Astrocyte (in vitro differentiated cells and primary cell): Measurements from ENCODE around the gene JMJD1C. TPM values are rescaled to one million over a fixed set of nuclear protein-coding genes. Genes with fewer than 3 reads are reported as not detected.
A peak's percentile ranks its signal among the peaks of the same experiment; 100 is the strongest.
"Not testable (repeated sequence)": the region's sequence is repeated elsewhere in the genome, so short reads cannot be mapped to it uniquely, and the experiment has no call there.

ENCODE experiments used
- DNase-seq: peaks from one replicate; pipeline ENCODE4 v3.0.0-alpha.2; 2010; ENCODE audit warnings: low read depth
- FAIRE-seq: peaks from 2 replicates; lab custom pipeline; 2011; peaks lifted over from hg19 to GRCh38; lab: Jason Lieb, UNC
- H2AFZ ChIP-seq: 2 replicates; pipeline ENCODE4 v1.6.0; 2012; ENCODE audit warnings: low read depth, low read length, inconsistent platforms
- H3K27ac ChIP-seq: 2 replicates; pipeline ENCODE4 v1.5.1; 2011; ENCODE audit warnings: low read depth, low read length, inconsistent platforms
- H3K27me3 ChIP-seq: 2 replicates; pipeline ENCODE4 v1.6.0; 2011; ENCODE audit warnings: low read length, inconsistent platforms; ENCODE audit not compliant: insufficient read depth
- H3K36me3 ChIP-seq: 2 replicates; pipeline ENCODE4 v1.5.1; 2011; ENCODE audit warnings: low read length, inconsistent platforms; ENCODE audit not compliant: insufficient read depth
- H3K4me1 ChIP-seq: 2 replicates; pipeline ENCODE4 v1.5.1; 2011; ENCODE audit warnings: low read length, inconsistent platforms; ENCODE audit not compliant: insufficient read depth
- H3K4me2 ChIP-seq: 2 replicates; pipeline ENCODE4 v1.6.0; 2012; ENCODE audit warnings: low read length, inconsistent platforms
- H3K4me3 ChIP-seq: 2 replicates; pipeline ENCODE4 v1.5.1; 2011; ENCODE audit warnings: low read depth, mild to moderate bottlenecking, low read length, inconsistent platforms; ENCODE audit not compliant: insufficient read depth
- H3K79me2 ChIP-seq: 2 replicates; pipeline ENCODE4 v1.6.0; 2012; ENCODE audit warnings: mild to moderate bottlenecking, low read length, inconsistent platforms; ENCODE audit not compliant: insufficient read depth
- H3K9ac ChIP-seq: 2 replicates; pipeline ENCODE4 v1.6.0; 2012; ENCODE audit warnings: mild to moderate bottlenecking, low read length, inconsistent platforms
- H3K9me3 ChIP-seq: 2 replicates; pipeline ENCODE4 v1.5.1; 2012; ENCODE audit warnings: low read depth, mild to moderate bottlenecking, low read length, inconsistent platforms; ENCODE audit not compliant: insufficient read depth
- H4K20me1 ChIP-seq: 2 replicates; pipeline ENCODE4 v1.6.0; 2012; ENCODE audit warnings: low read length, inconsistent platforms; ENCODE audit not compliant: insufficient read depth
- H3K27ac Mint-ChIP-seq: one replicate; pipeline ENCODE4 v1.8.0; 2021; ENCODE audit warnings: mild to moderate bottlenecking, mixed read lengths; ENCODE audit not compliant: unreplicated experiment
- H3K27me3 Mint-ChIP-seq: one replicate; pipeline ENCODE4 v1.8.0; 2021; ENCODE audit warnings: low read depth, mixed read lengths; ENCODE audit not compliant: unreplicated experiment
- H3K36me3 Mint-ChIP-seq: one replicate; pipeline ENCODE4 v1.8.0; 2021; ENCODE audit warnings: low read depth, mixed read lengths; ENCODE audit not compliant: unreplicated experiment
- H3K4me1 Mint-ChIP-seq: one replicate; pipeline ENCODE4 v1.8.0; 2021; ENCODE audit warnings: low read depth, mixed read lengths; ENCODE audit not compliant: unreplicated experiment
- H3K4me3 Mint-ChIP-seq: one replicate; pipeline ENCODE4 v1.8.0; 2021; ENCODE audit warnings: mild to moderate bottlenecking, moderate library complexity, mixed read lengths; ENCODE audit not compliant: unreplicated experiment
- H3K9me3 Mint-ChIP-seq: one replicate; pipeline ENCODE4 v1.8.0; 2021; ENCODE audit warnings: mild to moderate bottlenecking, mixed read lengths; ENCODE audit not compliant: unreplicated experiment
- EZH2 ChIP-seq: IDR thresholded peaks from 2 replicates; pipeline ENCODE4 v1.6.1; 2012; ENCODE audit warnings: mild to moderate bottlenecking, low read length, inconsistent platforms; ENCODE audit not compliant: insufficient read depth
- total RNA-seq: library from RNA; stranded (reverse); gene quantifications from 2 replicates; pipeline ENCODE4 v1.2.1, GENCODE V29; 2021
- TF ChIP-seq, protein P1 (sequence below): IDR thresholded peaks from 2 replicates; pipeline ENCODE4 v1.5.1; 2011; ENCODE audit warnings: low read depth, mild to moderate bottlenecking, inconsistent platforms, low read length, moderate library complexity; ENCODE audit not compliant: insufficient read depth

Gene JMJD1C
- total RNA-seq, 1 donor from 2014 or later = 61.0 TPM

- H3K4me3 ChIP-seq = no peak overlapping the region
- TF ChIP-seq, protein P1, sequence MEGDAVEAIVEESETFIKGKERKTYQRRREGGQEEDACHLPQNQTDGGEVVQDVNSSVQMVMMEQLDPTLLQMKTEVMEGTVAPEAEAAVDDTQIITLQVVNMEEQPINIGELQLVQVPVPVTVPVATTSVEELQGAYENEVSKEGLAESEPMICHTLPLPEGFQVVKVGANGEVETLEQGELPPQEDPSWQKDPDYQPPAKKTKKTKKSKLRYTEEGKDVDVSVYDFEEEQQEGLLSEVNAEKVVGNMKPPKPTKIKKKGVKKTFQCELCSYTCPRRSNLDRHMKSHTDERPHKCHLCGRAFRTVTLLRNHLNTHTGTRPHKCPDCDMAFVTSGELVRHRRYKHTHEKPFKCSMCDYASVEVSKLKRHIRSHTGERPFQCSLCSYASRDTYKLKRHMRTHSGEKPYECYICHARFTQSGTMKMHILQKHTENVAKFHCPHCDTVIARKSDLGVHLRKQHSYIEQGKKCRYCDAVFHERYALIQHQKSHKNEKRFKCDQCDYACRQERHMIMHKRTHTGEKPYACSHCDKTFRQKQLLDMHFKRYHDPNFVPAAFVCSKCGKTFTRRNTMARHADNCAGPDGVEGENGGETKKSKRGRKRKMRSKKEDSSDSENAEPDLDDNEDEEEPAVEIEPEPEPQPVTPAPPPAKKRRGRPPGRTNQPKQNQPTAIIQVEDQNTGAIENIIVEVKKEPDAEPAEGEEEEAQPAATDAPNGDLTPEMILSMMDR = no peak
- no peak for TF ChIP-seq EZH2
- Mint-ChIP-seq H3K27ac (no peak overlapping the region), H3K4me3 (no peak overlapping the region), H3K4me1 (peaks cover 14% of the 10 kb centered on the region), H3K9me3 (no peaks in the 10 kb centered on the region), H3K36me3 (no peaks in the 10 kb centered on the region), H3K27me3 (no peaks in the 10 kb centered on the region)
- no peaks in the 10 kb centered on the region for H3K27me3 ChIP-seq
- H3K4me1 ChIP-seq = no peaks in the 10 kb centered on the region
- H4K20me1 ChIP-seq = peaks cover 62% of the 10 kb centered on the region
- no peak overlapping the region for H3K27ac ChIP-seq
- H3K4me2 ChIP-seq = no peak overlapping the region
- DNase-seq = no peak
- H2AFZ ChIP-seq = no peak overlapping the region
- FAIRE-seq = no peak
- H3K36me3 ChIP-seq = peaks cover 6% of the 10 kb centered on the region
- no peaks in the 10 kb centered on the region for H3K9me3 ChIP-seq
- H3K9ac ChIP-seq = no peak overlapping the region
- peaks cover 88% of the 10 kb centered on the region for H3K79me2 ChIP-seq
These were observed 81.8 kb downstream of the JMJD1C start for GRCh38 chr10:63384001-63384400.

GRCh38 chr10:63383141-63383540, 82.6 kb downstream of the JMJD1C start:
- no peaks in the 10 kb centered on the region for H3K9me3 Mint-ChIP-seq
- peaks cover 10% of the 10 kb centered on the region for H3K4me1 Mint-ChIP-seq
- H3K36me3 Mint-ChIP-seq = no peaks in the 10 kb centered on the region
- no peak for TF ChIP-seq EZH2
- TF ChIP-seq, protein P1 = no peak
- H3K9ac ChIP-seq = no peak overlapping the region
- no peaks in the 10 kb centered on the region for H3K9me3 ChIP-seq
- H3K27me3 ChIP-seq = no peaks in the 10 kb centered on the region
- H3K4me3 ChIP-seq = no peak overlapping the region
- DNase-seq (no peak), FAIRE-seq (no peak)
- H3K27ac Mint-ChIP-seq = no peak overlapping the region
- H3K79me2 ChIP-seq = peaks cover 79% of the 10 kb centered on the region
- no peaks in the 10 kb centered on the region for H3K4me1 ChIP-seq
- H3K27me3 Mint-ChIP-seq = no peaks in the 10 kb centered on the region
- H3K27ac ChIP-seq = no peak overlapping the region
- H3K4me3 Mint-ChIP-seq = no peak overlapping the region
- H2AFZ ChIP-seq = no peak overlapping the region
- no peak overlapping the region for H3K4me2 ChIP-seq
- peaks cover 6% of the 10 kb centered on the region for H3K36me3 ChIP-seq
- peaks cover 53% of the 10 kb centered on the region for H4K20me1 ChIP-seq

- no peak overlapping the region for H3K27ac Mint-ChIP-seq
- no peaks in the 10 kb centered on the region for H3K36me3 Mint-ChIP-seq
- FAIRE-seq (no peak), DNase-seq (no peak)
- no peak for TF ChIP-seq EZH2
- TF ChIP-seq, protein P1 = no peak
- no peaks in the 10 kb centered on the region for H3K27me3 Mint-ChIP-seq
- Histone ChIP-seq H3K4me1 (peaks cover under 1% of the 10 kb centered on the region), H2AFZ (no peak overlapping the region), H3K36me3 (peaks cover 6% of the 10 kb centered on the region), H3K4me3 (no peak overlapping the region), H3K79me2 (peaks cover 71% of the 10 kb centered on the region), H3K27ac (no peak overlapping the region), H3K9ac (no peak overlapping the region), H3K27me3 (no peaks in the 10 kb centered on the region), H4K20me1 (peaks cover 47% of the 10 kb centered on the region), H3K9me3 (no peaks in the 10 kb centered on the region), H3K4me2 (no peak overlapping the region)
- H3K4me3 Mint-ChIP-seq = no peak overlapping the region
- no peaks in the 10 kb centered on the region for H3K9me3 Mint-ChIP-seq
- peaks cover 8% of the 10 kb centered on the region for H3K4me1 Mint-ChIP-seq
These were observed 83.7 kb downstream of the JMJD1C start for GRCh38 chr10:63382066-63382465.

GRCh38 chr10:63377305-63377661, 88.5 kb downstream of the JMJD1C start:
- not testable (repeated sequence) for H3K27ac Mint-ChIP-seq, H3K9ac ChIP-seq, H3K4me3 Mint-ChIP-seq, H3K4me1 ChIP-seq, H3K27me3 ChIP-seq, H3K4me1 Mint-ChIP-seq, FAIRE-seq, H3K36me3 ChIP-seq, H2AFZ ChIP-seq, H3K36me3 Mint-ChIP-seq, DNase-seq, H3K9me3 Mint-ChIP-seq, H3K9me3 ChIP-seq, H3K27me3 Mint-ChIP-seq
- H3K79me2 ChIP-seq = peaks cover 57% of the 10 kb centered on the region
- H4K20me1 ChIP-seq = peaks cover 12% of the 10 kb centered on the region
- peak overlapping the region; percentile 69 for H3K4me2 ChIP-seq
- H3K4me3 ChIP-seq = peak overlapping the region; percentile 26
- peak overlapping the region; percentile 40 for H3K27ac ChIP-seq
